DMS114 treated with DMSO at 0.1 percent for 48 hours (cell line): ENCODE data around the gene TTL.
"Not testable (repeated sequence)": the region's sequence is repeated elsewhere in the genome, so short reads cannot be mapped to it uniquely, and the experiment has no call there.

Experiments used
- DNase-seq: peaks from one replicate; lab custom pipeline; 2025; ENCODE audit not compliant: unreplicated experiment; lab: John Stamatoyannopoulos, UW

The TTL gene

GRCh38 chr2:112519506-112519905, 37.5 kb downstream of the TTL start:
- no peak for DNase-seq

- no peak for DNase-seq
Observed at GRCh38 chr2:112520234-112520783, 38.4 kb downstream of the TTL start.

- no peak for DNase-seq
Observed at GRCh38 chr2:112523291-112523777, 41.4 kb downstream of the TTL start.

GRCh38 chr2:112524276-112524675, 42.3 kb downstream of the TTL start:
- DNase-seq, result not testable (repeated sequence)

GRCh38 chr2:112528541-112528940, 46.6 kb downstream of the TTL start:
- no peak for DNase-seq

GRCh38 chr2:112529757-112530156, 47.8 kb downstream of the TTL start:
- DNase-seq, result no peak

- DNase-seq, result no peak
Observed at GRCh38 chr2:112530728-112531127, 48.8 kb downstream of the TTL start.

- no peak for DNase-seq
Observed at GRCh38 chr2:112534826-112535225, 52.9 kb downstream of the TTL start.

- DNase-seq, result not testable (repeated sequence)
Observed at GRCh38 chr2:112536665-112537064, 54.7 kb downstream of the TTL start.

GRCh38 chr2:112539306-112539705, 57.4 kb downstream of the TTL start:
- no peak for DNase-seq

GRCh38 chr2:112540906-112541305, 59.0 kb downstream of the TTL start:
- no peak for DNase-seq

GRCh38 chr2:112541315-112542122, 59.6 kb downstream of the TTL start:
- peak; percentile 66 for DNase-seq

- DNase-seq, result peak; percentile 55
Observed at GRCh38 chr2:112542123-112542983, 60.4 kb downstream of the TTL start, which contains the start of gene POLR1B. TSS of gene POLR1B (plus strand) at chr2:112542465. CDS start at chr2:112542495, 30 bp downstream.

- no peak for DNase-seq
Observed at GRCh38 chr2:112542984-112543661, 61.2 kb downstream of the TTL start.

GRCh38 chr2:112547333-112547732, 65.4 kb downstream of the TTL start:
- no peak for DNase-seq

GRCh38 chr2:112548980-112549379, 67.0 kb downstream of the TTL start:
- DNase-seq, result no peak

- DNase-seq, result no peak
Observed at GRCh38 chr2:112566104-112566503, 84.1 kb downstream of the TTL start.

- DNase-seq, result not testable (repeated sequence)
Observed at GRCh38 chr2:112566508-112566907, 84.6 kb downstream of the TTL start.

GRCh38 chr2:112572005-112572404, 90.0 kb downstream of the TTL start:
- no peak for DNase-seq

- DNase-seq, result peak; percentile 8
Observed at GRCh38 chr2:112577756-112578155, 95.8 kb downstream of the TTL start.

- DNase-seq, result no peak
Observed at GRCh38 chr2:112579241-112579640, 97.3 kb downstream of the TTL start.
